ENCODE results near the gene LUZP1.

The LUZP1 gene

GRCh38 chr1:23083714-23084480 lies 84.8 kb downstream of the LUZP1 start:
- DNase-seq (ENCODE audit: low read depth) = no peak

- no peak for DNase-seq (ENCODE audit: low read depth)
These were observed 87.3 kb downstream of the LUZP1 start for GRCh38 chr1:23081376-23081775.

DNA sequence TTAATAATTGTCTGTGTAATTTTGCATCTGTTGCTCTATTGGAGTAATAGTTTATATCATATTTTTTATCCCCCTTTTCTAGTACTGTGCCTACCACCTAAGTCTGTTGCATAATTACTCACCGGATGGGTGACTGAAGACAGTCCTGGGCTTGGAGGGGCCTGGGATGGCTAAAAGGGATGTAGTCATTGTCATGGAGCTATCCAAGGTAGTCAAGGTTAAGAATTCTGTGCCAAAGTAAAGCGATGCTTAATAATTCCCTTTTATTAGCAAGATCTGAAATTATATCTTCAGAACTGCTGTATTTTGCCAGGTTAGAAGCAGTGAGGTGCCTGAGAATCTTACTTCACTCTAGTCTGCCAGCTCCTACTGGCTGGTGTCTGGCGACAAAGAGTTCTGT lies 87.8 kb downstream of the LUZP1 start:
- no peak for DNase-seq (ENCODE audit: low read depth)

DNA sequence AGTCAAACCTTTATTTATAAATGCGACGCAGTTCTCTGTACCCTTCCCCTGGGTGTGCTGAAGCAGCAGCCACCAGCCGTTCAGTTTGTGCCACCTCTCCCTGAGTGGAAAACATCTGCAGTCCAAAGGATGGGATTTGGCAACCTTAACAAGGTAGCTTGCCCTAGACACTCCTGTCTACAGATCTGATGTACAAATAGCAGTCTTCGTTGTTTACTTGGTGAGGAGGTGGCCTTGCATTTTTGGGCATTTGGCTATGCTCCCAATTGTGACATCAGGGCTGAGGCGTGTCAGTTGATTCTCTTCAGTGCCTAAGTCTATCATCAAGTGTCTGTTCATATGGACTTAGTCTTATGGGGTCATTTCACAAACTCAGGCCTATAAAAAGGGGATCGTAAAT lies 89.6 kb downstream of the LUZP1 start:
- DNase-seq (ENCODE audit: low read depth) = no peak

DNA sequence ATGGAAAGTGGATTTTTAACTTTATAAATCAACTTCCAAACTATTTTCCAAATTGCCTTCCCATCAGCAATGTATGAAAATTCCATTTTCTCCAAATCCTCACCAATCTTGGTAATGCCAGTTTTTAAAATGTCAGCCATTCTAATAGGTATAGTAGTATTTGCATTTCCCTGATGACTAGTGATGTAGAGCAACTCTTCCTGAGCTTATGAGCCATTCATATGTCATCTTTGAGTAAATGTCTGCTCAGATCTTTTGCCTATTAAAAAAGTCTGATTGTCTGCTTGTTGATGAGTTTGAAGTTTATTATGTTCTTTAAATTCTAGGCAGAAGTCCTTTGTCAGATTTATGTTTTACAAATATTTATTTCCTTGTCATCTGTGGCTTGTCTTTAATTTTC lies 94.6 kb downstream of the LUZP1 start:
- no peak for DNase-seq (ENCODE audit: low read depth)

DNA sequence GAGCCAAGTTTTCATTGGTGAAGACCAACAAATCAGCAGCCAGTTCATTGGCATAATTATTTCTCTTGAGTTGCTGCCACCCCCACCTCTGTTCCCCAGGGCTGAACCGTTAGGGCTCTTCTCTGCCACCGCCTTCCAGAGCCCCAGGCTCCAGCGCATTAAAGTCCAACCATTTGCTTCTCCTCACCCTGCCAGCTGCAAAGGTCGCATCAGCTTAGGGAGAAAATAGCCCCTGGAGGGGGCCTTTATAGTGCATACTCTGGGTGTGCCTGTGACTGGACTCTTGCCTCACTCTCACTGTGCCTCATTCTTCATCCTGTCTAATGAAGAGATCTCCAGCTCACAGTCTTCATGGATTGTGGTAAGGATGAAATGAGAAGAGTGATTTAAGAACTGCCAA lies 99.0 kb downstream of the LUZP1 start:
- no peak for DNase-seq (ENCODE audit: low read depth)

GRCh38 chr1:23069149-23069548 lies 99.5 kb downstream of the LUZP1 start:
- DNase-seq (ENCODE audit: low read depth) = no peak

GRCh38 chr1:23066075-23066474 lies 102.6 kb downstream of the LUZP1 start:
- no peak for DNase-seq (ENCODE audit: low read depth)

DNA sequence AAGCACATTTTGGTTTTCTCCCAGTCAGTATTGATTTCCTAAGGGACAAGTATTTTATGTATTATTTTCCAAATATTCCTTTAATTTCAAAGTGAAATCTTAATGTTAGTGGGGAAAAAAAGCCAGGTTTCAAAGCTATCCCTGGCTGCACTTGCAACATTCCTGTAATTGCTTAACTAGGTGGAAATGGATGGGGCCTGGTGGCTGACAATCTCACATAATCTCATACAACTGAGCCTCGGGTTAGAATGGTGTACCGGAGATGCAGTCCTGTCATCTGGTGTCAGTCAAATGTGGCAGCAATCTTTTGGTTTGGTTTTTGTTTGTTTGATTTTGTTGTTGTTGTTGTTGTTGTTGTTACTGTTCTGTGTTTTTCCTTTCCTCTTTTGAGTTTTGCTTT lies 103.3 kb downstream of the LUZP1 start:
- DNase-seq (ENCODE audit: low read depth) = no peak

GRCh38 chr1:23062271-23062670 lies 106.4 kb downstream of the LUZP1 start:
- no peak for DNase-seq (ENCODE audit: low read depth)

- no peak for DNase-seq (ENCODE audit: low read depth)
These were observed 111.4 kb downstream of the LUZP1 start for GRCh38 chr1:23057301-23057700.

- DNase-seq (ENCODE audit: low read depth) = no peak
These were observed 117.3 kb downstream of the LUZP1 start for GRCh38 chr1:23051290-23051909.

- no peak for DNase-seq (ENCODE audit: low read depth)
These were observed 118.5 kb downstream of the LUZP1 start for GRCh38 chr1:23050201-23050600.

DNA sequence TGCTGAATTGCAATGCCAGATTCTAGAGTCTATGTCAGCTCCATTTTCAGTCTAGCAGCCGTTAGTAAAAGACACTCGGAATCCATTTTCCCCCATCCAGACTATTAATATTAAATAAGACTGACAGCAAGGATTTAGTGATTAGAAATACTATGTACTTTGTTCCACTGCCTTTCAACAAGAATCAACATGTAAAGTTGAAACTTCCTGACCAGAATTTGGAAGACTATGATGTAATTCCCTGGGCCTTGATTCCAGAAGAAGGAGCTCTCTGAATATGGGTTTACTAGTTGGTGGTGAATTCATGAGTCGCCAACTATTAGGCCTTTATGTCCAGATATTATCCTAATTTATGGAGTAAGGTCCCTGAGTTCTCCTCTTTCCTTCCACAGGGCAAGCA lies 124.6 kb downstream of the LUZP1 start:
- DNase-seq (ENCODE audit: low read depth) = no peak

GRCh38 chr1:23040509-23040908 lies 128.1 kb downstream of the LUZP1 start:
- DNase-seq (ENCODE audit: low read depth) = no peak

GRCh38 chr1:23039308-23039826 lies 129.3 kb downstream of the LUZP1 start:
- DNase-seq (ENCODE audit: low read depth) = no peak

GRCh38 chr1:23037081-23037740 lies 131.4 kb downstream of the LUZP1 start:
- no peak for DNase-seq (ENCODE audit: low read depth)

GRCh38 chr1:23035823-23036452 lies 132.7 kb downstream of the LUZP1 start:
- no peak for DNase-seq (ENCODE audit: low read depth)

All from activated T-helper 1 cell treated with Interleukin-2 at 50 U/mL for 16 hours (primary cell).